SH-SY5Y (cell line): ENCODE measurements around the gene ZNF548.

Source experiments
- GATA2 ChIP-seq: IDR thresholded peaks from 2 replicates; pipeline ENCODE4 v1.6.1; 2011; ENCODE audit warnings: mild to moderate bottlenecking, low read depth, low read length
- GATA3 ChIP-seq: IDR thresholded peaks from 2 replicates; pipeline ENCODE4 v1.6.1; 2011; ENCODE audit warnings: low read depth, mild to moderate bottlenecking, low read length, moderate library complexity

- no peak for TF ChIP-seq GATA2
- no peak for TF ChIP-seq GATA3
These were observed 30.4 kb upstream of the ZNF548 start for GRCh38 chr19:57359300-57359699.
